ENCODE measurements around the gene CAPN7. TPM values are rescaled to one million over a fixed set of nuclear protein-coding genes. Genes with fewer than 3 reads are reported as not detected.
A peak's percentile ranks its signal among the peaks of the same experiment; 100 is the strongest.

Gene CAPN7
- total RNA-seq, 1 donor from 2014 or later = 49.4 TPM

- ATAC-seq (peak; percentile 69 to 74), DNase-seq (peak; percentile 89)
- intact Hi-C loops (cut with DNase I) = loop anchor here (10.0 kb wide), 1 partner anchor 105 kb away; no protein-coding TSS in a partner anchor
- Histone ChIP-seq H3K9me3 (no peaks in the 10 kb centered on the region), H3K4me1 (peaks cover 64% of the 10 kb centered on the region), H3K27ac (peak overlapping the region; percentile 64), H3K36me3 (peaks cover 14% of the 10 kb centered on the region), H3K27me3 (ENCODE audit: low read depth) (no peaks in the 10 kb centered on the region), H3K4me3 (peak overlapping the region; percentile 6)
- no peak for TF ChIP-seq CTCF (IDR thresholded peaks at IDR 0.05)
Observed at GRCh38 chr3:15269091-15269989, 63.3 kb downstream of the CAPN7 start.

- no peaks in the 10 kb centered on the region for H3K27me3 ChIP-seq (ENCODE audit: low read depth)
- intact Hi-C loops (cut with DNase I) = no loop called here
- no peak for TF ChIP-seq CTCF (IDR thresholded peaks at IDR 0.05)
- H3K27ac ChIP-seq = no peak overlapping the region
- H3K36me3 ChIP-seq = peaks cover 14% of the 10 kb centered on the region
- ATAC-seq = no peak
- peaks cover 72% of the 10 kb centered on the region for H3K4me1 ChIP-seq
- no peak overlapping the region for H3K4me3 ChIP-seq
- DNase-seq = no peak
- H3K9me3 ChIP-seq = no peaks in the 10 kb centered on the region
Observed at GRCh38 chr3:15271030-15271429, 65.0 kb downstream of the CAPN7 start.

- ATAC-seq = peak; percentile 58 to 81
- H3K4me3 ChIP-seq = no peak overlapping the region
- peak overlapping the region; percentile 67 for H3K27ac ChIP-seq
- intact Hi-C loops (cut with DNase I) = no loop called here
- H3K4me1 ChIP-seq = peaks cover 73% of the 10 kb centered on the region
- DNase-seq = peak; percentile 80
- H3K36me3 ChIP-seq = peaks cover 7% of the 10 kb centered on the region
- no peaks in the 10 kb centered on the region for H3K27me3 ChIP-seq (ENCODE audit: low read depth)
- H3K9me3 ChIP-seq = no peaks in the 10 kb centered on the region
- TF ChIP-seq CTCF (IDR thresholded peaks at IDR 0.05) = no peak
Observed at GRCh38 chr3:15271785-15272381, 65.8 kb downstream of the CAPN7 start.

- Histone ChIP-seq H3K27me3 (ENCODE audit: low read depth) (no peaks in the 10 kb centered on the region), H3K9me3 (no peaks in the 10 kb centered on the region), H3K27ac (peak overlapping the region; percentile 67), H3K4me3 (no peak overlapping the region), H3K4me1 (peaks cover 70% of the 10 kb centered on the region), H3K36me3 (peaks cover 7% of the 10 kb centered on the region)
- DNase-seq (no peak), ATAC-seq (no peak)
- TF ChIP-seq CTCF (IDR thresholded peaks at IDR 0.05) = no peak
- intact Hi-C loops (cut with DNase I) = no loop called here
Observed at GRCh38 chr3:15272426-15273196, 66.6 kb downstream of the CAPN7 start.

GRCh38 chr3:15273227-15273626 is 67.2 kb downstream of the CAPN7 start:
- H3K27ac ChIP-seq = no peak overlapping the region

More at GRCh38 chr3:15273227-15273626, 67.2 kb downstream of the CAPN7 start:
- Histone ChIP-seq H3K9me3 (no peaks in the 10 kb centered on the region), H3K4me3 (no peak overlapping the region), H3K27me3 (ENCODE audit: low read depth) (no peaks in the 10 kb centered on the region), H3K4me1 (peaks cover 64% of the 10 kb centered on the region), H3K36me3 (peaks cover 7% of the 10 kb centered on the region)
- no peak for ATAC-seq
- DNase-seq = no peak
- intact Hi-C loops (cut with DNase I) = no loop called here
- TF ChIP-seq CTCF (IDR thresholded peaks at IDR 0.05) = no peak

Measured in lower lobe of right lung (tissue), 2 donors.